DOHH2 (cell line): ENCODE results near the gene PKN3.

Experiments used
- EZH2phosphoT487 ChIP-seq: fragments of 200-600 bp; sonication (generic); IDR thresholded peaks from 2 replicates; pipeline ENCODE4 v1.6.1; 2017; ENCODE audit warnings: borderline replicate concordance, mild to moderate bottlenecking, antibody characterized with exemption, low read length, moderate library complexity, mixed read lengths
- TF ChIP-seq, protein P1 (sequence below): fragments of 200-600 bp; sonication (generic); IDR thresholded peaks from one replicate; pipeline ENCODE4 v1.5.1; 2014; ENCODE audit warnings: antibody characterized with exemption, mild to moderate bottlenecking, low read depth, low read length; ENCODE audit not compliant: poor library complexity, severe bottlenecking

DNA sequence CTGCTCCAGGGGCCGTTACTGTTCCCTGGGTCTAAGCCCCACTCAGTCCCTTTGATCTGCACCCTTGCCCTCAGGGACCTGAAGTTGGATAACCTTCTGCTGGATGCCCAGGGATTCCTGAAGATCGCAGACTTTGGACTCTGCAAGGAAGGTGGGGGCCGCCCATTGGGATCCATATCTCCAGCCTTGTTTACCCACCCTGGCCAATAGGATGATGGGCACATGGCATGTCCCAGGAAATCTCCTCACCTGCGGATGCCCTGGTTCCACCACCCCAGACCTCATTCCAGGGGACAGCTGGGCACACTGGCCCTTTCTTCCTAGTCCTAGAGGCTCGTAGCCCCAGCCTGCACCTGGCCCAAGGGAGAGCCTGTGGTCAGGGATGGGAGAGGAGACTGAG, 16.2 kb downstream of the PKN3 start:
- TF ChIP-seq, protein P1, sequence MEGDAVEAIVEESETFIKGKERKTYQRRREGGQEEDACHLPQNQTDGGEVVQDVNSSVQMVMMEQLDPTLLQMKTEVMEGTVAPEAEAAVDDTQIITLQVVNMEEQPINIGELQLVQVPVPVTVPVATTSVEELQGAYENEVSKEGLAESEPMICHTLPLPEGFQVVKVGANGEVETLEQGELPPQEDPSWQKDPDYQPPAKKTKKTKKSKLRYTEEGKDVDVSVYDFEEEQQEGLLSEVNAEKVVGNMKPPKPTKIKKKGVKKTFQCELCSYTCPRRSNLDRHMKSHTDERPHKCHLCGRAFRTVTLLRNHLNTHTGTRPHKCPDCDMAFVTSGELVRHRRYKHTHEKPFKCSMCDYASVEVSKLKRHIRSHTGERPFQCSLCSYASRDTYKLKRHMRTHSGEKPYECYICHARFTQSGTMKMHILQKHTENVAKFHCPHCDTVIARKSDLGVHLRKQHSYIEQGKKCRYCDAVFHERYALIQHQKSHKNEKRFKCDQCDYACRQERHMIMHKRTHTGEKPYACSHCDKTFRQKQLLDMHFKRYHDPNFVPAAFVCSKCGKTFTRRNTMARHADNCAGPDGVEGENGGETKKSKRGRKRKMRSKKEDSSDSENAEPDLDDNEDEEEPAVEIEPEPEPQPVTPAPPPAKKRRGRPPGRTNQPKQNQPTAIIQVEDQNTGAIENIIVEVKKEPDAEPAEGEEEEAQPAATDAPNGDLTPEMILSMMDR, result no peak
- TF ChIP-seq EZH2phosphoT487, result no peak
